Pancreas (tissue), 10 donors: ENCODE data around the gene LRRC8D. TPM values are rescaled to one million over a fixed set of nuclear protein-coding genes. Genes with fewer than 3 reads are reported as not detected.

ENCODE experiments used
- ATAC-seq, 4 donors: fragments of 200-7000 bp; cut with Tn5 transposase; one replicate each; pipeline versions ENCODE4 v1.8.0 to v1.9.1; 2020; ENCODE audit warnings: mild to moderate bottlenecking in 4 of 4, moderate library complexity in 4 of 4
- DNase-seq, 6 donors: peaks; one replicate each; pipeline ENCODE4 v3.0.0-alpha.2; 2020
- FAIRE-seq: peaks from 2 replicates; lab custom pipeline; 2012; peaks lifted over from hg19 to GRCh38; lab: Jason Lieb, UNC
- H3K27ac ChIP-seq, 4 donors: fragments of 200-600 bp; sonication (generic); 1 replicate in 3 of 4; 2 replicates in 1 of 4; pipeline versions ENCODE4 v1.5.0 to v1.8.0; 2020
- H3K27me3 ChIP-seq, 4 donors: fragments of 200-600 bp; one replicate each; pipeline ENCODE4 v1.8.0; 2021
- H3K36me3 ChIP-seq, 3 donors: fragments of 200-600 bp; sonication (generic) in 1 of 3; one replicate each; pipeline versions ENCODE4 v1.5.0 to v1.8.0; 2020 to 2021
- H3K4me1 ChIP-seq, 3 donors: fragments of 200-600 bp; one replicate each; pipeline ENCODE4 v1.8.0; 2021
- H3K4me3 ChIP-seq, 4 donors: fragments of 200-600 bp; sonication (generic) in 2 of 4; one replicate each; pipeline versions ENCODE4 v1.5.0 to v1.8.0; 2020 to 2021
- H3K9me3 ChIP-seq, 4 donors: fragments of 200-600 bp; one replicate each; pipeline ENCODE4 v1.8.0; 2021
- CTCF ChIP-seq, 4 donors: fragments of 200-600 bp; sonication (generic) in 3 of 4; IDR thresholded peaks; one replicate each; pipeline versions ENCODE4 v1.5.0 to v1.8.0; 2021; ENCODE audit warnings: antibody characterized with exemption in 4 of 4
- WGBS, 2 donors: extraction: QIAGEN DNeasy Blood & Tissue Kit; methylation state at CpG; one replicate each; pipeline ENCODE4 v1.1.7; 2013; 5-methylcytosine and 5-hydroxymethylcytosine counted together
- intact Hi-C, 3 donors: fragments of 100-400 bp; cut with DNase I; formaldehyde crosslinking; loops; one replicate each; pipeline versions ENCODE4 v1.11.1 to v1.14.2; 2022
- polyA plus RNA-seq, 2 donors: library from polyadenylated mRNA; stranded (reverse); fragments of 200-250 nt; gene quantifications; one replicate each; pipeline ENCODE4 v1.2.3, GENCODE V29; 2013
- total RNA-seq, 6 donors: library from RNA; stranded (reverse); fragmentation: NEBNext Ultra II Directional in 4 of 6; extraction: Animal tissue kit (Norgen Biotek cat#: 25700) in 4 of 6; gene quantifications; one replicate each; pipeline versions ENCODE4 v1.2.1 to v1.2.4, GENCODE V29; 2021 to 2023
- donor health status: healthy with polysubstance abuse.
- donor health status: DM: no; HTN: no; CAD: no; lungs with moderate emphysema.
- donor health status: DM: no; HTN: no; CAD: no.
- donor health status: control.
- donor health status: control.
- donor health status: Bipolar disorder and iron deficiency.
- donor health status: DM: yes; HTN: yes; CAD: no.
- donor health status: DM: no; HTN: no; CAD: no.
- donor health status: DM: no; HTN: no; CAD: no.
- donor health status: DM: yes; HTN: yes; CAD: no.

The LRRC8D gene
- total and polyA plus RNA-seq, 8 donors, result 3.8 to 27.1 (median 10.4) TPM

DNA sequence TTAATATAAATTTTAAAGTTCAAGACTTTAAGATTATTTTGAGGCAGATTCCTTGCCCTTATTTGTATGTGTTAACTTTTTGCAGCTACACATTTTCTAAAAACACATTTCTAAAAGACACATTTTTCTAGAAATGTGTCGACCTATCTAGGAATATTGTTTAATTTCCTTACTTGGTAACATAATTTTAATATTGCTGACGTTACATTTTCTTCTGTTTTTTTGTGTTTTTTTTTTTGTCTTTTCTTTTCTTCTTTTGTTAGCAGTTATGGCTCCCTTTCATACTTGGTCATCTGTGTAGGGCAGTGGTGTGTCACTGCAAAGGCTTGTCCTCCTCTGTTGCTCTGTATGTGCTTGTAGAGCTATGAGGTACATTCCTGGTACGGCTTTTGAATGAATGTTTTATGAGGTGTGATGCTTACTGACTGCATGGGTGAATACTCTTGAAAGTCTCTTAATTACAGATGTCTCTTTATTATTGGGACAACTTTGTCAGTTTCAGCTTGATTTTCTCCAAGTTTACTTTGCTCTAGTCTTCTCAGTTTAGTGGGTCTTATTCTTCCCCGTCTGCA, 30.1 kb downstream of the LRRC8D start:
- no peaks in the 10 kb centered on the region for H3K27me3 ChIP-seq
- no peak for TF ChIP-seq CTCF (IDR thresholded peaks at IDR 0.05)
- DNase-seq (no peak), FAIRE-seq (no peak), ATAC-seq (no peak)
- no peak overlapping the region for H3K4me3 ChIP-seq
- intact Hi-C loops, result no loop called here
- 91 to 94% methylated on average over 4 of the region's 4 CpGs for WGBS, 2 donors
- no peaks in the 10 kb centered on the region for H3K9me3 ChIP-seq
- no peaks in the 10 kb centered on the region for H3K36me3 ChIP-seq
- no peaks in the 10 kb centered on the region for H3K4me1 ChIP-seq
- H3K27ac ChIP-seq, result no peak overlapping the region

DNA sequence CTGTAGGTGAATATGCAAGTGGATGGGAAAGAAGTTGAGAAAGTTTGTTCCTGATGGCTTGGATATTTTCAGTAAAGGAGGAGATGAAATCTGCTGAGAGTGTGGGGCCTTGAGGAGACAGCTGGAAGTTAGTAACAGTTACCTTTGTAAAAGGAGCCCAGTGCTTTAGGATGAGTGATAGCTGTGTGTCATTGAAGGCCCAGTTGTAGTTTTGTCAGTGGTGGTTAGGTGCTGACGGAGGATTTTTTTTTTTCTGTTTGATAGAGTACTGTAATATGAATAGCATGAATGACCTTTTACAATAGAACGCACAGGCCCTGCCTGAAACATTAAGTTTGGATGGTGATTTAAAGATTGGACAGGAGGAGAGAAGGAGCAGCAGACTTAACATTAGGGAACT, 33.3 kb downstream of the LRRC8D start:
- intact Hi-C loops, result no loop called here
- Histone ChIP-seq H3K27ac (no peak overlapping the region), H3K4me1 (no peaks in the 10 kb centered on the region), H3K9me3 (no peaks in the 10 kb centered on the region), H3K4me3 (no peak overlapping the region), H3K36me3 (no peaks in the 10 kb centered on the region), H3K27me3 (no peaks in the 10 kb centered on the region)
- ATAC-seq, result no peak
- TF ChIP-seq CTCF (IDR thresholded peaks at IDR 0.05), result no peak
- WGBS, 2 donors, result 94 to 95% methylated on average over 2 of the region's 2 CpGs
- no peak for FAIRE-seq
- DNase-seq, result no peak

DNA sequence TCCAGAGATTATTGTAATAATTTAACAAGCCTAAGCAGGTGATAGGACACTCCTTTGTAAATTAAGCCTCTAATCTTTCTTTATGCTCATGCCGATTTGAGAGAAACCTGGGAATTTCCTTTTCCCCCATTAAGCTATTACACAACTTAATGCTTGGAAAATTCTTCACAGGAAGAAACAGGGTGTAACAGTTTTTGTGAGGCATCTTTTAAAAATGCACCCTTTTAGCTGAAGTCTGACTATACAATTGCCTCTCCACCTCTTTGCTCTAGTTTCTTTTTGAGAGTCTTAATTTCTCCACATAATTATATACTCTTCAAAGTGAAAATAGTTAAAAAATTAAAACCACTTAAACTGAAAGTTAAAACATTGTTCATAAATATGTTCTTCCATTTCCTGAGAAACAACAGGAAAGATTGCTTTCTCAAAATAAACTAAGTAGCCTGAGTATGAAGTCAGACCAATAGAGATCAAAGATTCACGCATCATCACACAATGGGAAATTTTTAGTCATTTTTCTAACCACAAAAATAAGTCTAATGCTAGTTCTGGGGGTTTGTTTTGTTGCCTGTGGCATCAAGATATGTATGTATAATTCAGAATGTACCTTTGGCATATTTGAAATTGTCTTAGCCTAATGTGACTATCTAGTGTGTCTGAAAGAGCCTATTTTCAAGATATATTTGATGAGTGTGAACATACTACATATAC, 34.7 kb downstream of the LRRC8D start:
- no peaks in the 10 kb centered on the region for H3K27me3 ChIP-seq
- 71 to 76% methylated on average over 2 of the region's 2 CpGs for whole genome bisulfite sequencing, 2 donors
- intact Hi-C loops, result no loop called here
- H3K27ac ChIP-seq, result no peak overlapping the region
- no peaks in the 10 kb centered on the region for H3K9me3 ChIP-seq
- no peaks in the 10 kb centered on the region for H3K4me1 ChIP-seq
- H3K36me3 ChIP-seq, result no peaks in the 10 kb centered on the region
- TF ChIP-seq CTCF (IDR thresholded peaks at IDR 0.05), result no peak
- no peak for ATAC-seq
- no peak overlapping the region for H3K4me3 ChIP-seq
- FAIRE-seq, result no peak
- no peak for DNase-seq

GRCh38 chr1:89863165-89863830, 42.5 kb downstream of the LRRC8D start:
- TF ChIP-seq CTCF (IDR thresholded peaks at IDR 0.05), result no peak
- intact Hi-C loops, result no loop called here
- DNase-seq, result no peak
- no peaks in the 10 kb centered on the region for H3K36me3 ChIP-seq
- FAIRE-seq, result no peak
- no peak overlapping the region for H3K4me3 ChIP-seq
- H3K27me3 ChIP-seq, result no peaks in the 10 kb centered on the region
- peaks cover 0 to 14% (median 11%) of the 10 kb centered on the region in 3 donors for H3K4me1 ChIP-seq
- no peak overlapping the region for H3K27ac ChIP-seq
- H3K9me3 ChIP-seq, result no peaks in the 10 kb centered on the region
- no peak for ATAC-seq
- 96 to 97% methylated on average over 3 of the region's 3 CpGs for WGBS, 2 donors
